ENCODE data around the gene SUMO3. TPM values are rescaled to one million over a fixed set of nuclear protein-coding genes. Genes with fewer than 3 reads are reported as not detected.

The SUMO3 gene
- total and polyA plus RNA-seq, 3 donors from 2014 or later: 69.9 to 93.0 (median 87.9) TPM

- 47 to 70% methylated on average over 10 of the region's 10 CpGs for WGBS, 2 donors
- no peaks in the 10 kb centered on the region for H3K36me3 ChIP-seq (ENCODE audit: low read depth, missing control alignments)
- H3K4me3 ChIP-seq: no peak overlapping the region
- DNase-seq: no peak
- intact Hi-C loops (cut with DNase I; ENCODE audit: low total_unique reads): loop anchor here (5.0 to 10.0 kb wide), 2 partner anchors 56 to 119 kb away; partner anchors contain the start of gene PTTG1IP
- no peak for TF ChIP-seq POLR2A (IDR thresholded peaks at IDR 0.05)
- no peak for TF ChIP-seq CTCF (IDR thresholded peaks at IDR 0.05)
- H3K4me1 ChIP-seq: peaks cover 12% of the 10 kb centered on the region
- H3K27ac ChIP-seq: no peak overlapping the region
- H3K9me3 ChIP-seq: no peaks in the 10 kb centered on the region
- H3K27me3 ChIP-seq: no peaks in the 10 kb centered on the region
Observed at GRCh38 chr21:44815852-44816628, 1.8 kb downstream of the SUMO3 start.

GRCh38 chr21:44815225-44815624 is 2.6 kb downstream of the SUMO3 start:
- Histone ChIP-seq H3K9me3 (no peaks in the 10 kb centered on the region), H3K36me3 (ENCODE audit: low read depth, missing control alignments) (no peaks in the 10 kb centered on the region), H3K4me3 (no peak overlapping the region), H3K27ac (no peak overlapping the region), H3K4me1 (peaks cover 12% of the 10 kb centered on the region), H3K27me3 (no peaks in the 10 kb centered on the region)
- intact Hi-C loops (cut with DNase I; ENCODE audit: low total_unique reads): loop anchor here (5.0 to 10.0 kb wide), 2 partner anchors 57 to 120 kb away; partner anchors contain the start of gene PTTG1IP
- no peak for TF ChIP-seq CTCF (IDR thresholded peaks at IDR 0.05)
- no peak for TF ChIP-seq POLR2A (IDR thresholded peaks at IDR 0.05)
- DNase-seq: no peak
- WGBS, 2 donors: 90 to 100% methylated on average over 3 to 8 of the region's 8 CpGs

GRCh38 chr21:44814498-44815023 is 3.3 kb downstream of the SUMO3 start:
- WGBS, 2 donors: 80 to 92% methylated on average over 10 to 11 of the region's 11 CpGs
- DNase-seq: no peak
- Histone ChIP-seq H3K4me1 (peaks cover 12% of the 10 kb centered on the region), H3K36me3 (ENCODE audit: low read depth, missing control alignments) (no peaks in the 10 kb centered on the region), H3K27me3 (no peaks in the 10 kb centered on the region), H3K9me3 (no peaks in the 10 kb centered on the region), H3K27ac (no peak overlapping the region), H3K4me3 (no peak overlapping the region)
- intact Hi-C loops (cut with DNase I; ENCODE audit: low total_unique reads): loop anchor here (5.0 to 10.0 kb wide), 2 partner anchors 58 to 120 kb away; partner anchors contain the start of gene PTTG1IP
- TF ChIP-seq POLR2A (IDR thresholded peaks at IDR 0.05) (no peak), CTCF (IDR thresholded peaks at IDR 0.05) (no peak)

- Histone ChIP-seq H3K27ac (no peak overlapping the region), H3K9me3 (no peaks in the 10 kb centered on the region), H3K27me3 (no peaks in the 10 kb centered on the region), H3K4me1 (peaks cover 11% of the 10 kb centered on the region), H3K4me3 (no peak overlapping the region), H3K36me3 (ENCODE audit: low read depth, missing control alignments) (no peaks in the 10 kb centered on the region)
- intact Hi-C loops (cut with DNase I; ENCODE audit: low total_unique reads): loop anchor here (10.0 kb wide), 1 partner anchor 121 kb away; no protein-coding TSS in a partner anchor
- DNase-seq: no peak
- TF ChIP-seq CTCF (IDR thresholded peaks at IDR 0.05): no peak
- TF ChIP-seq POLR2A (IDR thresholded peaks at IDR 0.05): no peak
- WGBS, 2 donors: 88 to 92% methylated on average over 8 to 17 of the region's 18 CpGs
Observed at GRCh38 chr21:44813727-44814126, 4.1 kb downstream of the SUMO3 start.

Measured in testis (tissue), 3 donors.